Stomach (tissue), 4 donors: ENCODE results near the gene EEIG1.

Source experiments
- CTCF ChIP-seq, 7 experiments: fragments of 450-650 bp in 4 of 7; fragments of 200-600 bp in 3 of 7; sonication (generic) in 3 of 7; IDR thresholded peaks; one replicate each; pipeline ENCODE4 v1.5.1; 2016 to 2019; ENCODE audit warnings: antibody characterized with exemption in 7 of 7, control low read depth in 2 of 7, mild to moderate bottlenecking in 1 of 7
- EP300 ChIP-seq: sonication (generic); formaldehyde crosslinking; IDR thresholded peaks from one replicate; pipeline ENCODE4 v1.6.1; 2017; ENCODE audit warnings: antibody characterized with exemption
- POLR2A ChIP-seq, 4 donors: fragments of 450-650 bp; IDR thresholded peaks; one replicate each; pipeline ENCODE4 v1.6.1; 2016; ENCODE audit warnings: antibody characterized with exemption in 4 of 4, control low read depth in 2 of 4, mild to moderate bottlenecking in 1 of 4, moderate library complexity in 1 of 4
- POLR2AphosphoS5 ChIP-seq, 3 donors: sonication (generic); formaldehyde crosslinking; IDR thresholded peaks; one replicate each; pipeline ENCODE4 v1.6.1; 2016; ENCODE audit warnings: antibody characterized with exemption in 3 of 3

GRCh38 chr9:127958728-127959127 lies 22.1 kb downstream of the EEIG1 start:
- TF ChIP-seq CTCF (IDR thresholded peaks at IDR 0.05) (no peak), EP300 (no peak), POLR2AphosphoS5 (IDR thresholded peaks at IDR 0.05) (no peak), POLR2A (IDR thresholded peaks at IDR 0.05) (no peak)
